DMS 273 (cell line): ENCODE data around the gene CPNE4.
A peak's percentile ranks its signal among the peaks of the same experiment; 100 is the strongest.
"Not testable (repeated sequence)": the region's sequence is repeated elsewhere in the genome, so short reads cannot be mapped to it uniquely, and the experiment has no call there.

Experiments
- DNase-seq: peaks from one replicate; lab custom pipeline; 2025; ENCODE audit not compliant: unreplicated experiment; lab: John Stamatoyannopoulos, UW

Gene CPNE4

DNA sequence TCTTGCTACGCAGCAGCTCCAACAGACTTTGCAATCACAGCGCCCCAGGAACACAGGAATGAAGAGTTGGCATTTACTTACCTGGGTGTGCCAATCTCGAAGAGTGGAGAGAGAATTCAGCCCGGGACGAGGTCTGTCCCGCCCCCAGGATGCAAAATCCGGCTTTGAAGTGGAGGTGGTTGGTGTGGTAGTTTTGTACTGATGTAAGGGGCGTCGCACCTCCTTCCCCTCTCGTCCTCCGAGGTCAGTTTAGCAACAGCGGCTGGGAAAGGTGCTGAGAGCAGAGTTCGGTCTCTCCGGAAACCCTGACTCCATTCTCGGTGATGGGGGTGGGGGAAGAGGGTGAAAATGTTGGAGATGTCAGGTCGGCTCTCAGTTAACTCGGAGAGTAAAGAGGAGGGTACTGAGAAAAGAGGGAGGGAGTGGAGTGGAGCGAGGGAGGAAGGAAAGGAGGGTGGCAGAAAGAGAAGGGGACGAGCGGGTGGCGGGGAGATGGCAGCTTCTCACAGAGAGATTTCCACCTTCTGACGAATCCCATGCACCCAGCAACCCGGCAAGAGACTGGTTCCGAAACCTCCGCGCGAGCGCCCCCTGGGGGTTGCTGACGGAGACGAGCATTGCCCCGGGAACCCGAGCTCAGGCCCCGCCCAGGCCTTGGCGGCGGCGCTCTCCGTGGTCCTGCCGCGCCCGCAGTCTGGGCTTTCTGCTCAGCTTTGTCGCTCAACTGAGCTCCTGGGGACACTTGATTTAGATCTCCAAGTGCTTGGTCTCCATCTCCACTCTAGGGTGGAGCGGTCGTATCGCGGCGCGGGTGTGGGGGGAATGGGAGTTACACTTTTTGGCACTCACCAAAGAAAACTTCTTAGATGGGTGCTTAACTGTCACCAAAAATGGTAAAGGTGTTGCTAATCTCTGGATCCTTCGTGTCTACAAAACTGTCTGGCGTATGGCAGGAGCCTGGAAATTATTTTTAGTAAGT lies at the start of gene CPNE4:
Gene CPNE4, minus strand, starts transcription at position 529 of the 979 bp plus-strand sequence.
- peak; percentile 96 for DNase-seq

DNA sequence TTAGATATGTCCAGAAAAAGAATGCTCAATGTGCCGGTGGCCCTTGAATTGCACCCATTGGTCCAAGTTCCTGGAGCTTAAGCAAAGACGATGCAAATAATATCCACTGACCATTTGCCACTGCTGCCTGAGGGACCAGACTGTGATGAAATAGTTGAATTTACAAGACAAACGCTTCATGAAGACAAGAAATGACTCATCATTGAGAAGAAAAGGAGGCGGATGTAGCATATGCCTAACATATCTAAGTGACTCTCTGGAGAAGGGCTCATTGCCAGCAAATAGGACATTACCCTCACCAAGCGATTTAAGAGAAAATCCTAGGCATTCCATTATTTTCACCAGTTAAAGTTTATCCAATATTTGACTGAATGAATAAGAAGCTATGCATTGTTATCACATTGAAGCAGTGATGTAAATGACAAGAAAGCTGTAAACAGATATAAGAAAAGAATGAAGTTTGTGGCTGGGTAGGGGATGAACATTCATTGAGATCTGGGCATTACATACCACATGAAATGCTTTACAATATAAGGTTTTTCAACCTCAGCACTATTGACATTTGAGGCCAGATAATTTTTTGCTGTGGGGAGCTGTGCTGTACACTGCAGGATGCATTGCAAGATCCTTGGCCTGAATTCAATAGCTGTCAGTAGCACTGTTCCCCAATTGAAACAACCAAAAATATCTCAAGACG lies 48.9 kb upstream of the CPNE4 start:
- DNase-seq: no peak

DNA sequence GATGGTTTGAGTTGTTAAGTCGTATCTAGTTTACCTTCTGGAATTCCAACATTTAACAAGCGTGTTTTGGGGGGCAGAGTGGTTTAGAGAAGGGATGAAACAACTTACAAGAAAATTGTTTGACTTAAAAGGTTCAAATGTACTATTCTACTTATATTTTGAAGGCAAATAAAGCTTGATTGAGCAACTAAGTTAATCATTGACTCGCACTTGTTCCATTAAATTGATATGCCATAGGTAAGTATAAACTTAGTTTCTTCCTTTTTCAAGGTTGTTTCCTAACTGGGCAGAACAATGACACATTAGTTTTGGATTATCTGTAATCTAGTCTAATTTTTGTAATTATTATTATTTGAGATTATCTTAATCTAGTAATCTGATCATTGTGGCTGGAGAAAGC lies 48.3 kb upstream of the CPNE4 start:
- no peak for DNase-seq

DNA sequence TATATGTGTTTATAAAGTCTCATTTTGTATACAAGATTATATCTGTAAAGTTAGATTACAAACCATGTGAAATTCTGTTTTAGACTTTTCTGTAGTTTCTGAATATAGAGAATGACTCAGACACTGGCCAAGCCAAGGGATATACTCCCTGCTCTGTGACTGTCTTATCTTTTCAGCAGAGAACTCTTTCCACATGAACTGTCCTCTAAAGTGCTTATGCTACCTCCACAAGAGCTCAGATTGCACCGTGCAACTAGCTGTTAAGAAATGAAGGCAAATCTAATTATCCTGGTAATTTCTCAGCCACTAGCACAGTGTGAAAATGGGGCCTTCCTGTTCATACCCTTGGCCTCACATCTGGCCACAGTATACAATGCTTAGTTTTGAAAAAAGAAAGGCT lies 44.3 kb upstream of the CPNE4 start:
- DNase-seq: no peak

DNA sequence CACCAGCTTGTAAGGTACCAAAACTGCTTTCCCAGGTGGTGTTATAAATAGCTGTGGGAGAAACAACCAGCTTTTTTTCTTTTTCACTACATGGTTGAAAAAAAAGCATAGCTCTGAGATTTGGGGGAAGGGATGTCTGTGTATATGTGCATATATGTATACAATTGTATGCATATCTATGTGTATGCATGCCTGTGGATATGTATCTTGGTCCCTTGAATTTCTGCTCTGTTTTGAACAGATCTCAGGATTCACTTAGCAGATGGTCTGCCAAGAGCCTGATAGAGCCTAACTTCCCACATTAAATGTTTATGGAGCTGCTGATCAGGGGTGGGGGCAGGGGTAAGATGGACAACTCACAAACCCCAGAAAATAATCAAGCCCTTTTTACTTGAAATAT lies 39.0 kb upstream of the CPNE4 start:
- DNase-seq: no peak

DNA sequence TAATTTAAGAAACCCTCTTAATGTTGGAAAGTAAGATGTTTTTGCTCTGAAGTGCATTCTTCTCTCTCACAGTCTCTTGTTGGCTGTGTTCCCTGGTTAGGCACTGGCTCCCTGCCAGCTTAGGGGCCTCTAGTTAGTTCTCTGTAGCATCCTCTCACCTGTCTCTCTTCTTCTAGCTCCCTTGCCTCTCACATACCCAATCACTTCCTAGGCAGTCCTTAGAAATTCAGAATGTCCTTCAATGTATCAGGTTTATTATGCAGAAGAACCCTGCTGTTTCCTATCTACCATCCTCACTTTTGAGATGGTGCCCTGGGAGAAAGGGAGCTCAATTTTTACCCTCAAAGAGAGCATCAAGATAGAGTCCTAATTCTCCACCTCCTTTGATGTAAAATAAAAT lies 36.2 kb upstream of the CPNE4 start:
- peak; percentile 9 for DNase-seq

DNA sequence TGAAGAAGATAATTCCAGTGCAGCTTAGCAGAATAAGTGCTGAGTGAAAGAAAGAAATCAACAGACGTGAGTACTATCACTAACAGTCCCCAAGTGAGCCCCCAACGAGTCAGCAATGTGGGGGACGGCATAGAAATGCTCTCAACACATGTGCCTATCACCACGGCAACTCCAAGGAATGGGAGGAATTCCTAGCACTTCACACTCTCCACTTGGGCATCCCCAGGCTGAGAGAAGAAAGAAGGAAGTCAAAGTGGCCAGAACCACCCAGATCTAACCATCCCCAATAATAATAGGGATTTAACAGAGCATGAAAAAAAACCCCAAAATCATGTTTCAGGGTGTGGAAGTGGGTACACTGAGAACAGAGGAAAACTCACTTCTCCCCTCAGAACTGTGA lies 29.3 kb upstream of the CPNE4 start:
- DNase-seq: no peak

DNA sequence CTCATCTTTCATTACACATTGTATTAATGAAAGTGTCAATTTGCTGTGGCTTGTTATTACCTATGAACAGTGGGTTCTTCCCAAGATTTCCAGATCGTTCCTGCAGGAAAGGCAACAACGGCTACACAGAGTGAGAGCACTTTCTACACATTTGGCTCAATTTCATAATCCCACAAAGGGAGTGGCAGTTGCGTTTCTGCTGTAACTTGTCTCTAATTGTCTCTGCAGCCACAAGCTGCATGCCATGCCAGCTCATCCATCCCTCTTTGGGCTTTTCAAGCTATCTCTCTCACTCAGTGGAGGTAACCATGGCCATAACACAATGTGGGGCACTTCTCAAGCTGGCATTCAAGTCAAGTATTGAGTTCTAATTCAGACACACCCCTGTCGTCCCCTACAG lies 27.7 kb upstream of the CPNE4 start:
- no peak for DNase-seq

DNA sequence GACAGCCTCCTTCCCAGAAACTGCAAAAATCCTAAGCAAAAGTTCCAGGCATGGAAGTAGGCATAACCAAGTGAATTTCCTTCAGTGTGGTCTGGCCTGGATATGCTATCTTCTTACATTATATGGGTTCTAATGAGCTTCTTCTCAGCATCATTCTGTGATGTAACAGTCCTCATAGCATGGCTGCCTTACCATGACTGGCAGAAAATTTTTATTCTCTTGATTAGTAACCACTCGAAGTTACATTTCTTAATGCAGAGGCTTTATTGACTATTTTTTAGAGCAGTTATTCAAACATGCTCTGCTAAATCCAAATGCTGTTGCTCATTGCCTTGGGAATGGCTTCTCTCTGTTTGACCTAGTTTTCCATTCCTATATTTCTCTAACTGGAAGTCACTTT lies 21.1 kb upstream of the CPNE4 start:
- DNase-seq: no peak

DNA sequence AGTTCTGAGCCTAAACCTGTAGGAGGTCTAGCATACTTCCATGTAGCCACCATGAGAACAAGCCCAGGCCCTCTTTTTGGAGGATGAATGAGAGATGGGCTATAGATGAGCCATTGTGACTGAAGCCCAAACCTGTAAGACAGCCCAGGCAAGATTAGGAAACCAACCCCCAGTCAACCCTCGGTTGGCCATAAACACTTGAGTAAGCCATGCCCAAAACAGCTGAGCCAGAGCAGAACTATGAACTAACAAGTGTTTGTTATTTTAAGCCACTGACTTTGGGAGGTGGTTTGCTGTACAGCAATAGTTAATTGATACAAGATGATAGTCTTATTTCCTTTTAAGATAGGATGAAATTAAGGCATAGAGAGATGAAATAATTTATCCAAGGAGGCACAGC lies 12.4 kb upstream of the CPNE4 start:
- DNase-seq: no peak

DNA sequence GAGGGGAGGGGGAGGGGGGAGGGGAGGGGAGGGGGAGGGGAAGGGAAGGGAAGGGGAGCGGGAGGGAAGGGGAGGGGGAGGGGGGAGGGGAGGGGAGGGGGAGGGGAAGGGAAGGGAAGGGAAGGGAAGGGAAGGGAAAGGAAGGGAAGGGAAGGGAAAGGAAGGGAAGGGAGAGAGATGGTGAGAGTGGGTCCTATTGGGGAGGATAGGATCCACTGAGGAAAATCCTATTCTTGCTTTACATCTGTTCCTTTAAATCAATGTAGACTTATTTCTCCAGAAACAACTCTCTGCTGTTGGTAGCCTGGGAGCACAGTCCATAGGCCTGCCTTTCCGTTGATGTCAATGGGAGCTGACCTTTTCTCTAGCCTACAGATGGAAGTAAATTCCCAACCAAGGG lies 10.1 kb upstream of the CPNE4 start:
- not testable (repeated sequence) for DNase-seq

DNA sequence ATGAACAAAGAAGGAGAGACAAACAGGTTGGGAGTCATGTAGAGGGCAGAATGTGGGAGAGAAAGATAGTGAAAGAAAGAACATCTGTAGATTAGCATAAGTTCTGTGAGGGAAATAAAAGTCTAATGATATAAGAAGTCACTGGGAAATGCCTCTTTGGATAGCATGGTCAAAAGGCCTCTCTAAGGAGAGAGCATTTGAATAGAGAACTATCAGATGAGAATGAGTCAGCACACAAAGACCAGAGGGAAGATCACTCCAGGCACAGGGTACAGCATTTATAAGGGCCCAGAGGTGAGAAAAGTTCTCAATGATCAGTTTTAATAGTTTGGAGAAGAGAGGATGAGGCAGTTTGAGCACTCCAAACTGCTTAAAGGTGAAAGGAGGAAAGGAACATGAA lies 7.9 kb upstream of the CPNE4 start:
- no peak for DNase-seq

DNA sequence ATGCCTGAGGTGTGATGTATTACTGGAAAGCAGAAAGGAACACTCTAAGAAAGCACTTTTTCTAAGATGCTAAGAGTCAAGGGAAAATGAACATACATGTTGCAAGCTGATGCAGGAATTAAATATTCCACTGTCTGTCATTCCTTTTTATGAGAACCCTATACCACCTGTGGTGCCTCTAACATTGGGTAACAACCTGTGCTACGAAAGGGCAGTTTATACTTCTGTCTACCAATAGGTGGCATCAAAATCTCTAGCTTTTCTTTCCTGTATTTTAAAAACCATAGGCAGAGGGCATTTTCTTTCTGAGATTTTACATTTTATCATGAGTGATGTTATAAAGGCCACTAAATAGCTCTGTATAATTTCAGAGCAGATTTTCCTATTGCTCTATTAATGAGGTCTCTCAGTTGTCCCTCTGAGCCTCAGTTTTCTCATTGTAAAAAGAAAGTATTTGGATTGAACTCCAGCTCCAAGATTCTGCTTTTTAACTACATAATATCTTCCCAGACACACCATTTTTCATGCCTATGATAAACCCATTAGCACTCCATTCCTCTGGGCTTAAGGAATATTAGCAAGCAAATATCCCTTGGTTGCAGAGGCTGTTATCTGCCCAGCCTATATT lies 3.5 kb upstream of the CPNE4 start:
- peak; percentile 53 for DNase-seq

DNA sequence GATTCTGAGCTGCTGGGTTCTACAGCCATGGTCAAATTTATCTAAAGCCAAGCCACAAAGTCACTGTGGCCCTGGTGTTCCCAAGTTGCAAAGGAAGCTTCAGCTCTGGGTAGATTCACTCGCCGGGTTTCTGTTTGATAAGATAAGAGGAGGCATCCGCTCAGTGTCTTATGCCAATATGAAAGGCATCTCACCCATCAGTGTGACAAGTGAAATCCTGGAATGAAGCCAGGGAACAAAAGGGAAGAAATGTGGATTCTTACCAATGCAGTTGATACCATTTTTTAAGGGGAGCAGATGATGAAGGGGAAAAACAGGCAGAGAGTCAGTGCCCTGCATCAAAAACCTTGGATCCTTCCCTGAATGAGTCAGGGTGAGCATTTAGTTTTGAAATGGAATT lies 2.8 kb upstream of the CPNE4 start:
- DNase-seq: no peak

DNA sequence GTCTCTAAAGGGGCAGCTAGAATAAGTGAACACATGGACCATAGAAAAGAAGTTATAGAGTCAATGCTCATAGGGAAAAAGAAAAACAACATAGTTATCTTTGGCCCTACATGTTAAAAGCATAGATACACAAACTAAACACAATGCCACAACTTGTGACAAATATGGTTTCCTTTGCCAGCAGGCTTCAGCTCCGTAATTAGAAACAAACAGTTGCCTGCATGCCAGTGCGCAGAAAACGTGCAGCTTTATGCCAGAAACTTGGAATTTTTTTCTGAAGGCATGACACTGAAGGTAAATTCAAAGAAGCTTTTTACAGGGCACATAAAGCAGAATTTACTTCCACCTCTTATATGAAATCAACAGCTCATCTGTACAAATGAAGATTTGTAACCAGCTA lies 2.2 kb upstream of the CPNE4 start:
- DNase-seq: no peak

DNA sequence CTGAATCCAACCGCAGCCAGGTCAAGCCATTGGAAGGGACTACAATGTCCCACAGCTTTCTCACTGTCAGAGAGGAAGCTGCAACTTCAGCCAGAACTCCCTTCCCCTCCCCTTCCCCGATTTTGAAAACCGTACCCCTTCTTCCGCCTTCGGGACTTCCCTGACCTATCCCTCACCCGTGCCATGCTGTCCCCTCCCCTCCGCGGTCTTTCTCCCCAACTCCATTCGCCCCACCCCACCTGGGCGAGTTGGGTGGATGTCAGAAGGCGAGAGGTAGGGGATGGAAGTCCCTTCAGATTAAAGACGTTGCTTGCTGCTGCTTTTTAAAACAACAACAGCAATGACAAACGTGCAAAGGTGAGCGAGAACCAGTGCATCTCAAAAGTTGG lies 723 bp downstream of the CPNE4 start:
- DNase-seq: no peak

DNA sequence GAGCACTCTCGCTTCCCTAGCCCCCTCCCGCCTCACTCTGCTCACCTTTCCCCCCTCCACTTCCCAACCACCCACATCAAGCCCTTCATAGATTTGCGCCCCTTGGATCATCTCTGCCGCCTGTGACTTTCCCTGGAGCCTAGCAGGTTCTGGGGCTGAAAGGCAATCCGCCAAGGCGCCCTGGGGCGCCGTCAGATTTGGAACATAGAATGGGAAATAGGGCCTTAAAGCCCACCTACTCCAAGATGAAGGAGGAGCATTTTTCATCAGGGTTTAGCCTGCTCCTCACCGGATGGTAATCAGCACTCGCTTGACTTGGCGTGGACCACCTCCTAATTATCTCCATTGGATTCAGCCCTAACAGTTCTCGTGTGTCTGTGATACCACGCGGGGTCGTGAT lies 1.3 kb downstream of the CPNE4 start:
- DNase-seq: no peak

DNA sequence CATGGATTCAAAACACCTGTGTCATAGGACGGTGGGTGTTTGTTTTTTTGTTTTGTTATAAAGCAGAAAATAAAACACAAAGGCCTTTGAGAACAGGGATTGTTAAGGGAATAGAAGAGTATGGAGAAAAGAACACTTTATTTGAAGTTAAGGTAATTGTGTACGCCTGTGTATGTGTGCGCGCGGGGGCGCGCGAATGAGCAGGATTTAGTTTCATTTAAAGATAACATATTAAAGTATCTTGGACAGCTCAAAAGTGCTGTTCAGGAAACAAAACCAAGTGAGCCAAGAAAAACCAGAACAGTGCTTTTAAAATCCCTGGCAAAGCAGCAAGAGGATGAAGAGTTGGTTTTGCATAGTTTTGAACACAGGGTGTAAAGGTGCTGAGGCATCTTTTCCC lies 1.9 kb downstream of the CPNE4 start:
- DNase-seq: no peak

DNA sequence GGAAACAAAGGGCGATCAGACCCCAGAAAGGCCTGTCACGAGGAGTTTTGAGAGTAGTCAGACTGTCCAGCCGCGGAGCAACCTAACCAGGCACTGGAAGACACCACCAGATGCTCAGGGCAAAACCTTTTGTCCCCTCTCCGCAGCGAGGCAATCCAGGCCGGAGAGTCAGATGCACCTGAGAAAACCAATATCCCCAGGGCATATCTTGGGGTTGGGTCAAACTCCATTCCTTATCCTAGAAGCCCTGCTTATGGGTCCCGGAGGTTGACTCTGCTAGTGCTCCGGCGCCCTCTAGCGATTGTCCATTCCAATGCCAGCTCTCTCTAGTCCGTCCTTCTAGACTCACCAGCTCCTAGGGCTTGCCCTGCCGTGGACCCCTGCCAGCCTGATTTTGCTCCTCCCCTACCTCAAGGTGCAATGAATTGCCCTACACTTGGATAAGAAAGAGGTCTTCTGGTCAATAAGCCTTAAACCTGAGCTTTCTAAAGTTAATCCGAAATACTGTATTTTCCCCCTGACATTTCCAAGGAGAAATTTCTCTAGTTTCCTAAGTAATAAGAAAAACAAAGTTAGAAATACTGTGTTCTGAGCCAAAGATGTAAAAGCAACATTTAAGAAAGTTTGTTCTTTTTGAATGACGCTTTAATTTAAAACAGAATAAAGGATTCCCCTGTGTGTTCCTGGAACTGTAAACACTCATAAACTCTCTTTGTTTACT lies 5.5 kb downstream of the CPNE4 start:
- peak; percentile 92 for DNase-seq

DNA sequence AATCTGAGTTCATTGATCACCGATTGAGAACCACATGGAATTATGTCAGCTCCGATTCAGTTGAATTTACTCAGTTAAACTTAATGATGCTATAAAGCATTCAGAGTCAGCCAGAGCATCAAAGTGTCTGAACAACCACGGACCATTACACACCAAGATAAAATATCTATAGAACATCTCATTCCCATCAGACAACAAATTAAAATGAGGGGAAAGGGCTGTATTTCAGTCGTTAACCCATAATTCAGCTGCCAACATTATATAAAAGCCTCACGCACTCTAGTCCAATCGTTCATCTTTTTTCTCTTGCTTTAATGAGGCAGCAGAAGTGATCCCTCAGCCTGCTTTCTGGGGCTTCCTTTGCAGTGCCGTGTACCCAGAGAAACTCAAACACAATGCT lies 11.9 kb downstream of the CPNE4 start:
- DNase-seq: no peak

DNA sequence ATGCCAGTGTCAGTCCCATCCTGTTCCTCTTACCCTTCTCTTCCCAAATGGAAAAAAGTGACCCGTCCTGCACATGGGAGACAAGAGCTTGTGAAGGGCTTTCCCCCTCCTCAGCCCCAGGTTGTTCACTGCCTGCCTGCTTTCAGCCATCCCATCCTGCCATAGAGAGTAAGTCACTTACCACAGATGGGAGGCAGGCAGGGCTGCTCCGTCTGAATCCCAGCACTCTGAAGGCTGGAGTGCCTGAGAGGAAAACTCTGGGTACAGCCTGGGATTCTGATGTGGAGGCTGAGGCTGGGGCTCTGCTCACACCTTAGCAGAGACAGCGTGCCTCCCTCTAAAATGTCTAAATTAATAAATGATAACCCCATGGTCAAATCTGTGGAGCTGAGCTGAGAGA lies 14.8 kb downstream of the CPNE4 start:
- no peak for DNase-seq
